Activated T-helper 1 cell treated with anti-CD3 and anti-CD28 coated beads, Interleukin-12 subunit alpha, Interleukin-12 subunit beta, Interleukin-2, Interleukin-4 antibody, amounts not matched to agents 30 ng/mL and 10 ng/mL and 1 ng/mL, durations not matched to agents 14 hours and 24 hours and 36 hours (primary cell): ENCODE results near the gene DRD2. TPM values are rescaled to one million over a fixed set of nuclear protein-coding genes. Genes with fewer than 3 reads are reported as not detected.

Experiments used
- DNase-seq: peaks from one replicate; pipeline ENCODE4 v3.0.0; 2021; ENCODE audit warnings: low spot score
- H3K27ac Mint-ChIP-seq: one replicate; pipeline ENCODE4 v1.8.0; 2021; ENCODE audit warnings: mild to moderate bottlenecking, mixed read lengths
- H3K27me3 Mint-ChIP-seq: one replicate; pipeline ENCODE4 v1.8.0; 2022; ENCODE audit warnings: mild to moderate bottlenecking, moderate library complexity, mixed read lengths; ENCODE audit not compliant: insufficient read depth
- H3K36me3 Mint-ChIP-seq: one replicate; pipeline ENCODE4 v1.8.0; 2021; ENCODE audit warnings: low read depth, mixed read lengths
- H3K4me1 Mint-ChIP-seq: one replicate; pipeline ENCODE4 v1.8.0; 2021; ENCODE audit warnings: low read depth, mixed read lengths
- H3K4me3 Mint-ChIP-seq: one replicate; pipeline ENCODE4 v1.8.0; 2021; ENCODE audit warnings: mild to moderate bottlenecking, moderate library complexity, mixed read lengths
- H3K9me3 Mint-ChIP-seq: one replicate; pipeline ENCODE4 v1.8.0; 2021; ENCODE audit warnings: mixed read lengths
- intact Hi-C: fragments of 100-400 bp; cut with micrococcal nuclease; formaldehyde crosslinking; loops from one replicate; pipeline ENCODE4 v1.15.1; 2024
- total RNA-seq: library from RNA; stranded (reverse); gene quantifications from 2 replicates; pipeline ENCODE4 v1.2.3, GENCODE V29; 2022

DRD2 gene
- total RNA-seq, 1 donor from 2014 or later: not detected

DNA sequence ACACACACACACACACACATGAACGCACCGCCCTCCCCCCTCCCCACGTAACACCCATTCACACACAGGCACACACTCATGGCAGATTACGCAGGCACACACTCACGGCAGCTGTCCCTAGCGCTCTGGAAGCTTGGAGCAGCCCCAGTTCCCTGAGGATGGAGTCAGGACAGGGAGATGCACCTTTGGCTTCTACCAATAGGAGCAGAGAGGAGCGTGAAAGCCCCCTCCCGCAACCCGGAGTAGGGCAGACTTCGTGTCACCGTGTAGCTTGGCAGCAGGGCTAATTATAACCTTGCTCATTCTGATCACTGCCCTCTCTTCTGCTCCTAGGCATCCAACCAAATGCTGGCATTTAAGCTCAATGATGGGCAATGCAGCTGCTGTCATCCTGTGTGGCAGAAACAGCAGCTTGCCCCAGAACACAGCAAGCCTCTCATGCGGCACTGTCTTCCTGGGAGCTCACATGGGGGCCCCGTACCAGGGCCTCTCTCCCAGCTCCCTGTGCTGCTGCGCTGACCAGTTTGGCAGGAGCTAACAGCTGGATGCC, 55.7 kb downstream of the DRD2 start:
- H3K27ac Mint-ChIP-seq: no peak overlapping the region
- H3K4me1 Mint-ChIP-seq: no peaks in the 10 kb centered on the region
- DNase-seq: no peak
- intact Hi-C loops: no loop called here
- H3K36me3 Mint-ChIP-seq: no peaks in the 10 kb centered on the region
- no peaks in the 10 kb centered on the region for H3K9me3 Mint-ChIP-seq
- H3K27me3 Mint-ChIP-seq: peaks cover 2% of the 10 kb centered on the region
- no peak overlapping the region for H3K4me3 Mint-ChIP-seq

DNA sequence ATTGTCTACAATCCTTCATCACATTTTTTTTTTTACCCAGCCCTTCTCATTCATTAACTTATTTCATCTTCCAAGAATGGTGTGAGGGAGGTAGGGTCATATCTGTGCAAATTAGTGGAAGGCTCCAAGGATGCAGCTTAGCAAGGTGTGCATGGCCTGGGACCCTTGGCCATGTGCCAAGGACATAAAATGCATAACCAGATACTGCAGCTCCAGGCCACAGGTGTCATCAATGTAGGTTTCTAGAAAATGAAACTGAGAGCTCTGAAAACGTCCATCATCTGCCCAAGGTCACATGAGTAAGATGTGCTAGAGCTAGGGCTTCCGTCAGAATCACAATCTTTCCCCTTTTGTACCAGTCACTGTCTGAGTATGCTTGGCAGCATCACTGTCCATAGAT, 57.8 kb downstream of the DRD2 start:
- Mint-ChIP-seq H3K27ac (no peak overlapping the region), H3K4me1 (no peaks in the 10 kb centered on the region), H3K27me3 (peaks cover 2% of the 10 kb centered on the region), H3K36me3 (no peaks in the 10 kb centered on the region), H3K4me3 (no peak overlapping the region), H3K9me3 (no peaks in the 10 kb centered on the region)
- intact Hi-C loops: no loop called here
- no peak for DNase-seq

DNA sequence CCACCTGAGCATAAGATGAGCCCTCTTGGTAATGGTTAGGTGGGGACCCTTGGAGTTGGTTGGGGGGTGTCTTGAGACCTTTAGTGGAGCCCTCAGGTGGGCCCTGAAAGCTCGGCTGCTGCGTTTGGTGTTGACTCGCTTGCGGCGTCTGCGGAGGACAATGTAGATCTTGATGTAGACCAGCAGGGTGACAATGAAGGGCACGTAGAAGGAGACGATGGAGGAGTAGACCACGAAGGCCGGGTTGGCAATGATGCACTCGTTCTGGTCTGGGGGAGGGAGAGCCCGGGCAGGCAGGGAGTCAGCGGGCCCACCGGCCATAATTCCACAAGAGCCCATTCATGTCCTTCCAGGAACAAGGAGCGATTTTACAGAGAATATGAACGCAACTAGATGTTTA, 59.9 kb downstream of the DRD2 start:
- Mint-ChIP-seq H3K27ac (no peak overlapping the region), H3K4me3 (no peak overlapping the region), H3K4me1 (no peaks in the 10 kb centered on the region), H3K27me3 (no peaks in the 10 kb centered on the region), H3K9me3 (no peaks in the 10 kb centered on the region), H3K36me3 (no peaks in the 10 kb centered on the region)
- intact Hi-C loops: no loop called here
- DNase-seq: no peak

DNA sequence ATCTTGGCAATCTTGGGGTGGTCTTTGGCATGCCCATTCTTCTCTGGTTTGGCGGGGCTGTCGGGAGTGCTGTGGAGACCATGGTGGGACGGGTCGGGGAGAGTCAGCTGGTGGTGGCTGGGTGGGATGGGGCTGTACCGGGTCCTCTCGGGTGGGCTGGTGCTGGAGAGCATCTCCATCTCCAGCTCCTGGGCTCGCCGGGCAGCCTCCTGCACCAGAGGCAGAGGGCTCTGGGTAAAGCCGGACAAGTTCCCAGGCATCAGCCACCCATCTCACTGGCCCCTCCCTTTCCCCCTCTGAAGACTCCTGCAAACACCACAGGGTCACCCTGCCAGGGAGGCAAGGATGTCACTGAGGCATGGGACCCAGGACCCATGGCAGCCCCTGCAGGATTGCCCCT, 62.5 kb downstream of the DRD2 start:
- H3K27ac Mint-ChIP-seq: no peak overlapping the region
- no peak for DNase-seq
- H3K27me3 Mint-ChIP-seq: no peaks in the 10 kb centered on the region
- H3K9me3 Mint-ChIP-seq: no peaks in the 10 kb centered on the region
- no peaks in the 10 kb centered on the region for H3K36me3 Mint-ChIP-seq
- H3K4me1 Mint-ChIP-seq: no peaks in the 10 kb centered on the region
- intact Hi-C loops: no loop called here
- H3K4me3 Mint-ChIP-seq: no peak overlapping the region

DNA sequence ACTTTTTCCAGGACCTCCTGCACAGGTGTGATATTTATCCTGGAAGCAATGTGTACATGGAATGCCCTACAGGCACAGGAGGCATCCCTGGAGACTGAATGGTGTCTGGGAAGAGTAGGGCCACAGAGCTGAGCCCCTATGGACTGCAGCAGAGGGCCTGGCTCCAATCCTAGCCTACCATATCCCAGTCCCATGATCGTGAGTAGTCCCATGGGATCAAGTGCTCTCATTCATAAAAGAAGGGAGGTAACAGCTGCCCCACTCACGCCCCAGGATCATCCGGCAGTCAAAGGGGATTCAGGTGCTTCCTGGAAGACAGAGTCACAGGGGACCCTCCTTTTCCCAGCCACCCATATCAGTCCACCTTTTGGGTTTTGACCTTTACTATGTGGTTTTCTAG, 63.7 kb downstream of the DRD2 start:
- Mint-ChIP-seq H3K27ac (no peak overlapping the region), H3K27me3 (no peaks in the 10 kb centered on the region), H3K4me1 (no peaks in the 10 kb centered on the region), H3K36me3 (no peaks in the 10 kb centered on the region), H3K4me3 (no peak overlapping the region), H3K9me3 (no peaks in the 10 kb centered on the region)
- DNase-seq: no peak
- intact Hi-C loops: no loop called here

DNA sequence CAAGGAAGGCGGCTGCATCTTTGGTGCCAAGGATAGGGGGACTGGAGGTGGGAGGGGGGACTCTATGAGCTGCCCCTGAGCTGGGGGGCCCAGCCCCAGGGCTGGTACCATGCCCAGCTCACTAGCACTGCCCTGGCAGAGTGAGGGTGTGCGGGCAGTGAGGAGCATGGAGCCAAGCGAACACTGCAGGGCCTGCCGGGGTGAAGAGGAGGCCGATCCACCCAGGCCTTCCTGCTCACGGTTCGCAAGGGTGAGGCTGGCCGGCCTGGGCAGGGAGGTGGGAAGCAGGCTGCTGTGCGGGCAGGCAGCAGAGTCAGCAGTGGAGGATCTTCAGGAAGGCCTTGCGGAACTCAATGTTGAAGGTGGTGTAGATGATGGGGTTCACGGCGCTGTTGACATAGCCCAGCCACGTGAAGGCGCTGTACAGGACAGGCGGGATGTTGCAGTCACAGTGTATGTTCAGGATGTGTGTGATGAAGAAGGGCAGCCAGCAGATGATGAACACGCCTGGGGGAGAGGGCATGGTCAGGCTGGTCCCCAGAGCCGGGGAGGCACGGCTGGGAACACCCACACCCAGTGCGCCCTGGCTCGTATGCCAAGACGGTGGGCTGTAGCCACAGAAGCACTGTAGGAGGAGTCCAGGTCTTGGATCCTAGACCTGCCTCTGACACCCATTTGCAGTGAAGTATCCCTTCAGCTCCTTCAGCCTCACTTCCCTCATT, 64.6 kb downstream of the DRD2 start:
- intact Hi-C loops: no loop called here
- Mint-ChIP-seq H3K36me3 (no peaks in the 10 kb centered on the region), H3K27ac (no peak overlapping the region), H3K9me3 (no peaks in the 10 kb centered on the region), H3K4me3 (no peak overlapping the region), H3K4me1 (no peaks in the 10 kb centered on the region), H3K27me3 (no peaks in the 10 kb centered on the region)
- no peak for DNase-seq

DNA sequence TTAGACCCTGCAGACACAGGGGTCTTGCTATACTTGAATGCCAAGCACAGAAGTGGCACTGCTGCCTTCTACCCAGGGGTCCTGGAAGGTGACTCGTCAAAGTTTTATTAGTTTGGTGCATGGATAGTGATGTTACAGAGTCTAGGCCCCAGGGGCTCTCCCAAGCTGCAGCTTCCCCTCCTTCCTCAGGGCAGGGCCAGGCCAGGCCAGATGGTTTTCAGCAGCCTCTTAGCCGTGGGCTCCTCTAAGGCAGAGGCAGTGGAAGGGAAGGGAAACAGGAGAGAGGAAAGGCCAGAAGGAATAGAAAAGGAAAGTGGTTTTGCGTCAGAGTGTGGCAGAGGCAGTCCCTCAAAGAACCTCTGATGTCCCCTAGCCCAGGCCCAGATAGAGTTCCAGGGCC, 65.7 kb downstream of the DRD2 start:
- no peaks in the 10 kb centered on the region for H3K36me3 Mint-ChIP-seq

DNA sequence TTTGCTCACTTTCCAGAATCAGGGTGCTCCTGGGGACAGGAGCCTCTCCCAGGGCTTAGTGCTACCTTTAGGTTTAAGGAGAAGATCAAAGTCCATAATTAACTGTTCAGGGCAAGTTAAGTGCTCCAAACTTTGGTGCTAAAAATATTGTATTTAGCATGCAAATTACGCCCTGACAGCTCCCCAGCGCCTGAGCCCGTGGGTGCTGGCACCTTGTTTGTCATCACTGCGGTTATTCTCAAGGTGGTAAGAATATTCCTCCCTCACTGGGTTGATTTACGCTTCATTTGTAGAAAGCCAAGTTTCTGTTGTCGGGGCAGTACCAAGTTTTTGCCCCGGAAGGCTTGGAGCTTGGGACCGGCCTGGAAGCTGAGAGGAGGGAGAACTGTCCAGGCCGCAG, 66.3 kb downstream of the DRD2 start:
- Mint-ChIP-seq H3K36me3 (no peaks in the 10 kb centered on the region), H3K4me1 (no peaks in the 10 kb centered on the region), H3K27ac (no peak overlapping the region), H3K9me3 (no peaks in the 10 kb centered on the region), H3K27me3 (no peaks in the 10 kb centered on the region), H3K4me3 (no peak overlapping the region)
- intact Hi-C loops: no loop called here
- DNase-seq: no peak

More for the DNA sequence above, 65.7 kb downstream of the DRD2 start:
- no peak overlapping the region for H3K27ac Mint-ChIP-seq
- DNase-seq: no peak
- H3K4me3 Mint-ChIP-seq: no peak overlapping the region
- intact Hi-C loops: no loop called here
- H3K27me3 Mint-ChIP-seq: no peaks in the 10 kb centered on the region
- no peaks in the 10 kb centered on the region for H3K9me3 Mint-ChIP-seq
- H3K4me1 Mint-ChIP-seq: no peaks in the 10 kb centered on the region

DNA sequence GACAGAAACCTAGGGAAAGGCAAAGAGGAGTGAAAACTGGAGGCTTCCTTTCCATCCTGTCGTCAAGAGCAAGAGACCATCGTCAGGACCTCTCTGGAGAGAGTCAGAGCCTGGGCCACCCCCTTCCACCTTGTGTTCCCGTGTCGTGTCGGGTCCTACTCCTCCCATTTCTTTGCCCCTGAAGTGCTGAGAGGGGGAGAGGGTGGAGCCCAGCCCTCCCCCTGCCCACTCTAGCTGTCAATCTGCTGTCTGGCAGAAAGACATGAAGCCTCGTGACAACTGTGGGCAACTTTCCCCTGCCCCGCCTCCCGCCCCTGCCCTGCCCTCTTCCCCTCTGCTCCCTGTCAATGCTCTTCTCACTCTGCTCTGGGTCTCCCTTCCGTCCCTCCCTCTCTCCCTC, 67.0 kb downstream of the DRD2 start:
- H3K36me3 Mint-ChIP-seq: no peaks in the 10 kb centered on the region
- H3K27ac Mint-ChIP-seq: no peak overlapping the region
- no peak overlapping the region for H3K4me3 Mint-ChIP-seq
- no peaks in the 10 kb centered on the region for H3K27me3 Mint-ChIP-seq
- no peak for DNase-seq
- no peaks in the 10 kb centered on the region for H3K4me1 Mint-ChIP-seq
- intact Hi-C loops: no loop called here
- H3K9me3 Mint-ChIP-seq: no peaks in the 10 kb centered on the region

DNA sequence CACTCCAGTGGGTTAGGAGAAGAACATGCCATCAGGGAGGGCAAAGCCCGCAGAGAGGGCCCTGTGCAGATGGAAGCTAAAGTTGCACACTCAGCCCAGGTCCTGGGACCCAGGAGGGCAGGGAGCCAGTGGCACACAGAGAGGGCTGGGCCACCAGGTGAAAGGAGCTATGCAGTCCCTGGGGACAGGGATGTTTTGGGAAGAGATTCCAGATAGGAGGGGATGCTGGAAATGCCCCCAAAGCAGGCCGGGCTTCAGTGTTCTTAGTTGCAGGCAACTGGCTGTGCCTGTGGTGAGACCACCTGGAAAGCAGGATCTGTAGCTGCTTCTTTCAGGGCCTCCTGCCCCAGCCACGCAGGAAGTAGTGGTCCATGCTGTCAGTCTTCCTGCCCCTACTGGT, 68.0 kb downstream of the DRD2 start:
- Mint-ChIP-seq H3K27me3 (no peaks in the 10 kb centered on the region), H3K4me3 (no peak overlapping the region), H3K36me3 (no peaks in the 10 kb centered on the region), H3K4me1 (no peaks in the 10 kb centered on the region), H3K27ac (no peak overlapping the region), H3K9me3 (no peaks in the 10 kb centered on the region)
- intact Hi-C loops: no loop called here
- DNase-seq: no peak

DNA sequence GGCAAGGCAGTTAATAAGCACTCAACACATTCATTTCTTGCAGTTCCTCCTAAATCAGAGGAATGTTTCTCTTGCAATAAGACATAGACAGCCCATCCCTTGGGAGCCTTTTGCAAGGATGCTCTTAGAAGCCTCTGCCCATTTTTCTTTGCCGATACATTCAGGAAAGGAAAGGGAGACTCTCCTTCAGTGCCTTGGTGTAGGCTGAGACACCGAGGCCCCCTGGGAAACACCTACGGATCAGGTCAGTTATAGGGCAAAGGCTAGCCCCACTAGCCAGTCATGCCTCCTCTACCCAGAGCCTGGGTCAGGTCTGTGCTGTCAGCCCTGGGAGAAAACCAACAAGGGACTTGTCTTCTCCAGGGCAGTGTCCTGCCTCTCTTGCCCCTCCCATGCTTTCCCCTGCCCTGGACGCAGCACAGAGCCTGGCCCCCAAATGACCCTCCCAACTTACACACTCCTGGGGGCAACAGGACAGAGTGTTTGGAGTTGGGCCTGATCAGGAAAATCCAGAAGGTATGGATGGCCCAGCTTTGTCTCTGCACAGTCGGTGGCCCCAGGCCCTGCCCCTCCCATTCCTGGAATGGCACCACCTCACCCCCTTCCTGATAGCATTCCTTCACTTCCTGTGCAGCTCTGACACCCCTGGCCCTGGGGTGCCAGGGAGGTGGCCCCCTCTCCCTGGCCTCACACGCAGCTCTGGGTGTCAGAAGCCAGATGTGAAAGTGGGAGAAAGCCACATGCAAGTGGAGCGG, 69.3 kb downstream of the DRD2 start:
- Mint-ChIP-seq H3K27me3 (no peaks in the 10 kb centered on the region), H3K36me3 (no peaks in the 10 kb centered on the region), H3K27ac (no peak overlapping the region), H3K9me3 (no peaks in the 10 kb centered on the region), H3K4me1 (no peaks in the 10 kb centered on the region), H3K4me3 (no peak overlapping the region)
- intact Hi-C loops: no loop called here
- no peak for DNase-seq

DNA sequence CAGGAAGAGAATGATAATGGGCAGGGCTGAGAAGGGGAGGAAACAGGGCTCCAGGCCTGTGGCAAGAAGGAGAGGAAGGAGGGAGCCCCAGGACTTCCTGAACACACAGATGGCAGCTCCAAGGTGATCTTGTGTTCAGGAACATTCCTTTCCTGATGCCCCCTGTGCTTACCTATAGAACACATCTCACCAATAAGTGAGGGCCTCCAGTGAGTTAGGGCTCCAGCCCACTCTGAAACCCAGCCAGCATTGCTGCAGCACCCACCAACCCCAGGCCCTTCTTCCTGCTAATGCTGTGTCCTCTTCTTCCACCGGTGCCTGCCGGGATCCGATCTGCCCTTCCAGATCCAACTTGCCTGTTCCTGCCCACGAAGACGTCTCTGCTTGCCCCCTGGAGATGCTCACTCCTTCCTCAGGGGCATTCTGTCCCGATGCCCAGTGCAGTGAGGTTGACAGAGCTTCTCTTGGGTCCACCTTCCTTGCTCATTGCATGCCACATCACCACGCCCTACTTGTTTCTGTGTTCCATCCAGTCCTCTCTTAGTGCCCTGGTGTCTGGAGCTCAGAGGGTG, 70.3 kb downstream of the DRD2 start:
- Mint-ChIP-seq H3K4me1 (no peaks in the 10 kb centered on the region), H3K4me3 (no peak overlapping the region), H3K27ac (no peak overlapping the region), H3K36me3 (no peaks in the 10 kb centered on the region), H3K9me3 (no peaks in the 10 kb centered on the region), H3K27me3 (no peaks in the 10 kb centered on the region)
- intact Hi-C loops: no loop called here
- DNase-seq: no peak

DNA sequence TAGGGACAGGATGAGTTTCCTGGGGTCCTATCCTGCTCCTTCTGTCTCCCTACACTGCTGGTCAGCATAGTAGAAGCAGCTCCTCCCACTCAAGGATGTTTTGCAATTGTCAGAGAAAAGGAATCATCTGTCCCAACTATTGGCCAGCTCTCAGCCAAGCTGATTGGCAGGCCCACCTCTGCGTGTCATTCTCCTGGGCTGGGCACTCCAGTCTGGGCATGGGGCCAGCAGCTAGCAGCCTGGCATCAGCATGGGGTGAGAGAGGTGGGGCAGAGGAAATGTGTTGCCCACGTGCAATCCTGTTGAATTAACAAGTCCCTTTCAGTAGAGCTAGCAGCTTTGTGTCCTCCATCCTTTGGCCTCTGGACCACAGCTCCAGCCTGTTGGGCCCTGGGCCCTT, 73.5 kb downstream of the DRD2 start:
- no peaks in the 10 kb centered on the region for H3K36me3 Mint-ChIP-seq
- DNase-seq: no peak
- H3K4me1 Mint-ChIP-seq: no peaks in the 10 kb centered on the region
- H3K4me3 Mint-ChIP-seq: no peak overlapping the region
- no peak overlapping the region for H3K27ac Mint-ChIP-seq
- H3K9me3 Mint-ChIP-seq: no peaks in the 10 kb centered on the region
- intact Hi-C loops: no loop called here
- H3K27me3 Mint-ChIP-seq: no peaks in the 10 kb centered on the region
